ENCODE measurements around the gene B3GALT4. TPM values are rescaled to one million over a fixed set of nuclear protein-coding genes. Genes with fewer than 3 reads are reported as not detected.

B3GALT4 gene
- total RNA-seq, 1 donor, result 4.3 TPM

GRCh38 chr6:33320315-33321181, 43.6 kb downstream of the B3GALT4 start:
- Histone ChIP-seq H3K27me3 (ENCODE audit: insufficient read depth, low read length) (no peaks in the 10 kb centered on the region), H3K27ac (ENCODE audit: low read depth, low read length) (peak overlapping the region; percentile 98), H3K4me3 (ENCODE audit: insufficient read depth, low read length) (peak overlapping the region; percentile 89), H3K79me2 (ENCODE audit: insufficient read depth, low read length) (peaks cover 41% of the 10 kb centered on the region), H2AFZ (ENCODE audit: low read length) (peak overlapping the region; percentile 73), H3K9me3 (ENCODE audit: low read depth, low read length) (no peaks in the 10 kb centered on the region), H3K36me3 (ENCODE audit: insufficient read depth, low read length) (peaks cover 19% of the 10 kb centered on the region), H4K20me1 (ENCODE audit: insufficient read depth, low read length) (peaks cover 18% of the 10 kb centered on the region), H3K4me2 (ENCODE audit: insufficient read depth, low read length) (peak overlapping the region; percentile 98), H3K4me1 (ENCODE audit: insufficient read depth, low read length) (peaks cover 55% of the 10 kb centered on the region)
- DNase-seq (ENCODE audit: insufficient read length, low spot score, missing footprints), result peak; percentile 92
- no peak for TF ChIP-seq CTCF (IDR thresholded peaks at IDR 0.05; ENCODE audit: extremely low read depth, low read depth, low read length)

GRCh38 chr6:33321227-33321626, 44.3 kb downstream of the B3GALT4 start:
- no peaks in the 10 kb centered on the region for H3K27me3 ChIP-seq (ENCODE audit: insufficient read depth, low read length)
- peak overlapping the region; percentile 98 for H3K4me2 ChIP-seq (ENCODE audit: insufficient read depth, low read length)
- DNase-seq (ENCODE audit: insufficient read length, low spot score, missing footprints), result no peak
- TF ChIP-seq CTCF (IDR thresholded peaks at IDR 0.05; ENCODE audit: extremely low read depth, low read depth, low read length), result no peak
- peaks cover 55% of the 10 kb centered on the region for H3K4me1 ChIP-seq (ENCODE audit: insufficient read depth, low read length)
- H3K27ac ChIP-seq (ENCODE audit: low read depth, low read length), result peak overlapping the region; percentile 98
- H3K4me3 ChIP-seq (ENCODE audit: insufficient read depth, low read length), result peak overlapping the region; percentile 89
- peaks cover 17% of the 10 kb centered on the region for H4K20me1 ChIP-seq (ENCODE audit: insufficient read depth, low read length)
- H3K79me2 ChIP-seq (ENCODE audit: insufficient read depth, low read length), result peaks cover 41% of the 10 kb centered on the region
- no peak overlapping the region for H2AFZ ChIP-seq (ENCODE audit: low read length)
- H3K36me3 ChIP-seq (ENCODE audit: insufficient read depth, low read length), result peaks cover 19% of the 10 kb centered on the region
- no peaks in the 10 kb centered on the region for H3K9me3 ChIP-seq (ENCODE audit: low read depth, low read length)

GRCh38 chr6:33323623-33323948, 46.7 kb downstream of the B3GALT4 start:
- H3K4me1 ChIP-seq (ENCODE audit: insufficient read depth, low read length), result peaks cover 45% of the 10 kb centered on the region

More at GRCh38 chr6:33323623-33323948, 46.7 kb downstream of the B3GALT4 start:
- Histone ChIP-seq H3K9me3 (ENCODE audit: low read depth, low read length) (no peaks in the 10 kb centered on the region), H3K27me3 (ENCODE audit: insufficient read depth, low read length) (no peaks in the 10 kb centered on the region), H3K36me3 (ENCODE audit: insufficient read depth, low read length) (peaks cover 16% of the 10 kb centered on the region), H3K79me2 (ENCODE audit: insufficient read depth, low read length) (peaks cover 31% of the 10 kb centered on the region), H3K27ac (ENCODE audit: low read depth, low read length) (no peak overlapping the region), H3K4me2 (ENCODE audit: insufficient read depth, low read length) (peak overlapping the region; percentile 98), H3K4me3 (ENCODE audit: insufficient read depth, low read length) (peak overlapping the region; percentile 89), H4K20me1 (ENCODE audit: insufficient read depth, low read length) (peaks cover 7% of the 10 kb centered on the region), H2AFZ (ENCODE audit: low read length) (peak overlapping the region; percentile 98)
- no peak for TF ChIP-seq CTCF (IDR thresholded peaks at IDR 0.05; ENCODE audit: extremely low read depth, low read depth, low read length)
- DNase-seq (ENCODE audit: insufficient read length, low spot score, missing footprints), result no peak

Data from osteoblast (primary cell).